HEK293 (cell line): Measurements from ENCODE around the gene FIG4.
"Not testable (repeated sequence)": the region's sequence is repeated elsewhere in the genome, so short reads cannot be mapped to it uniquely, and the experiment has no call there.

Experiments used
- CTCF ChIA-PET: fragments of 350-600 bp; formaldehyde crosslinking; extraction: SDS; loops from one replicate; lab custom pipeline; 2021; ENCODE audit warnings: antibody characterized with exemption; lab: Yijun Ruan, JAX
- POLR2A ChIA-PET: fragments of 300-600 bp; formaldehyde crosslinking; extraction: SDS; loops from one replicate; lab custom pipeline; 2020; ENCODE audit warnings: antibody characterized with exemption, inconsistent platforms; lab: Yijun Ruan, JAX
- H3K27ac ChIP-seq: fragments of 200-500 bp; sonication (Bioruptor generic); 2 replicates; pipeline ENCODE4 v1.5.1; 2014; ENCODE audit warnings: low read depth, low read length, control low read depth, inconsistent platforms; ENCODE audit errors: extremely low read depth
- H3K36me3 ChIP-seq, 2 experiments: fragments of 200-500 bp in 1 of 2; sonication (Bioruptor generic) in 1 of 2; 1 replicate in 1 of 2; 2 replicates in 1 of 2; pipeline ENCODE4 v1.5.1; 2014 to 2017; ENCODE audit warnings: inconsistent platforms in 2 of 2, low read length in 2 of 2; ENCODE audit not compliant: control insufficient read depth in 2 of 2, insufficient read depth in 1 of 2
- H3K4me1 ChIP-seq: fragments of 200-500 bp; sonication (Bioruptor generic); 2 replicates; pipeline ENCODE4 v1.5.1; 2014; ENCODE audit warnings: mild to moderate bottlenecking, low read length, inconsistent platforms; ENCODE audit not compliant: control insufficient read depth, insufficient read depth
- H3K4me3 ChIP-seq: 2 replicates; pipeline ENCODE4 v1.5.1; 2011; ENCODE audit warnings: low read depth, mild to moderate bottlenecking, control low read depth, low read length, moderate library complexity
- H3K9me3 ChIP-seq: fragments of 200-500 bp; sonication (Bioruptor generic); 2 replicates; pipeline ENCODE4 v1.5.1; 2014; ENCODE audit warnings: low read depth, low read length, inconsistent platforms; ENCODE audit not compliant: control insufficient read depth, insufficient read depth
- KLF7 ChIP-seq: fragments of 450-650 bp; formaldehyde crosslinking; IDR thresholded peaks from 2 replicates; pipeline ENCODE4 v1.5.1; 2016; ENCODE audit warnings: missing biosample characterization, missing genetic modification characterization, borderline replicate concordance
- MEIS1 ChIP-seq: sonication (generic); formaldehyde crosslinking; IDR thresholded peaks from 2 replicates; pipeline ENCODE4 v1.8.1; 2022; ENCODE audit warnings: missing genetic modification reagents, mild to moderate bottlenecking, borderline replicate concordance
- SETDB1 ChIP-seq: IDR thresholded peaks from one replicate; pipeline ENCODE4 v1.6.1; 2017; ENCODE audit warnings: mild to moderate bottlenecking, low read length, moderate library complexity, mixed read lengths; ENCODE audit not compliant: insufficient read length
- ZBTB48 ChIP-seq: fragments of 450-650 bp; formaldehyde crosslinking; IDR thresholded peaks from 2 replicates; pipeline ENCODE4 v1.5.1; 2016; ENCODE audit warnings: missing biosample characterization, missing genetic modification characterization
- ZIC2 ChIP-seq: fragments of 450-650 bp; formaldehyde crosslinking; IDR thresholded peaks from 2 replicates; pipeline ENCODE4 v1.5.1; 2016; ENCODE audit warnings: missing biosample characterization, missing genetic modification characterization
- ZNF112 ChIP-seq: fragments of 450-650 bp; formaldehyde crosslinking; IDR thresholded peaks from 2 replicates; pipeline ENCODE4 v1.5.0; 2017; ENCODE audit warnings: missing biosample characterization, missing genetic modification characterization
- ZNF2 ChIP-seq: fragments of 450-650 bp; formaldehyde crosslinking; IDR thresholded peaks from 2 replicates; pipeline ENCODE4 v1.5.1; 2016; ENCODE audit warnings: missing biosample characterization, missing genetic modification characterization
- ZNF544 ChIP-seq: fragments of 450-650 bp; formaldehyde crosslinking; IDR thresholded peaks from 2 replicates; pipeline ENCODE4 v1.5.0; 2017; ENCODE audit warnings: missing biosample characterization, missing genetic modification characterization
- ZNF549 ChIP-seq: fragments of 450-650 bp; IDR thresholded peaks from 2 replicates; pipeline ENCODE4 v1.5.1; 2018; ENCODE audit warnings: missing biosample characterization, missing genetic modification characterization, mild to moderate bottlenecking, inconsistent platforms, moderate library complexity
- ZNF560 ChIP-seq: fragments of 450-650 bp; formaldehyde crosslinking; IDR thresholded peaks from 2 replicates; pipeline ENCODE4 v1.5.1; 2017; ENCODE audit warnings: missing biosample characterization, missing genetic modification characterization, borderline replicate concordance
- ZNF707 ChIP-seq: fragments of 450-650 bp; formaldehyde crosslinking; IDR thresholded peaks from 2 replicates; pipeline ENCODE4 v1.5.1; 2016; ENCODE audit warnings: missing biosample characterization, missing genetic modification characterization
- TF ChIP-seq, protein P1 (sequence below): fragments of 450-650 bp; formaldehyde crosslinking; IDR thresholded peaks from 2 replicates; pipeline ENCODE4 v1.5.1; 2017; ENCODE audit warnings: missing biosample characterization, mild to moderate bottlenecking, missing genetic modification characterization, moderate library complexity
- TF ChIP-seq, protein P2 (sequence below): fragments of 450-650 bp; formaldehyde crosslinking; IDR thresholded peaks from 2 replicates; pipeline ENCODE4 v1.5.1; 2016; ENCODE audit warnings: missing biosample characterization, missing genetic modification characterization
- TF ChIP-seq, protein P3 (sequence below): fragments of 450-650 bp; formaldehyde crosslinking; IDR thresholded peaks from 2 replicates; pipeline ENCODE4 v1.5.1; 2016; ENCODE audit warnings: missing biosample characterization, missing genetic modification characterization
- TF ChIP-seq, protein P4 (sequence below): fragments of 450-650 bp; formaldehyde crosslinking; IDR thresholded peaks from 2 replicates; pipeline ENCODE4 v1.5.1; 2016; ENCODE audit warnings: missing biosample characterization, missing genetic modification characterization, low read depth

Gene FIG4

DNA sequence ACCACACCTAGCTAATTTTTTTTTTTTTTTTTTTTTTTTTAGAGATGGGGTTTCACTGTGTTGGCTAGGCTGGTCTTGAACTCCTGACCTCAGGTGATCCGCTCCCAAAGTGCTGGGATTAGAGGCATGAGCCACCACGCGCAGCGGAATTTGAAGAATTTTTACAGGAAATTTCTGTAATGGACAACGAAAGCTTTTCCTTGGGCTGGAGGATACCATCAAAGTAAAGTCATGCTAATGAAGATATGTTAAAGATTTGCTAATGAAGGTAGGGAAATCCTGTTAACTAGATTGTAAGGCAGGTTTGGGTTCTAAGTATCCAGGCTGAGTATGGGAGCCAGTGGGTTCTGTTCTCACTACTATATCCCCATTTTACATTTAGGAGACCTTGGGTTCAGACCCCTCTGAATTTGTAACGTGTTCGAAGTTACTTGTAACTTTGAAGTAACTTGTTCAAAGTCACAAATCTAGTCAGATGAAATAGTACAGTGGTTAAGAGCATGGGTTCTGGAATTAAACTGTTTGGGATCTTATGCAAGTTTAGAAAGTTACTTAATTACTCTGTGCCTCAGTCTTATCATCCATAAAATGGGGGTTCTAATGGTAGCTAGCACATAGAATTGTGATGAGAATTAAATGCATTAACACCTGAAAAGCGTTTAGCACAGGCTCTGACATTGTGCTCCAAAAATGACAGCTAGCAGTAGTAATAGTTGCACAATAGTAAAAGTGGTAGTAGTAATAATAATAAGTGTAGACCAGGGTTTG is 163.6 kb downstream of the FIG4 start (continued):
- TF ChIP-seq, protein P1, sequence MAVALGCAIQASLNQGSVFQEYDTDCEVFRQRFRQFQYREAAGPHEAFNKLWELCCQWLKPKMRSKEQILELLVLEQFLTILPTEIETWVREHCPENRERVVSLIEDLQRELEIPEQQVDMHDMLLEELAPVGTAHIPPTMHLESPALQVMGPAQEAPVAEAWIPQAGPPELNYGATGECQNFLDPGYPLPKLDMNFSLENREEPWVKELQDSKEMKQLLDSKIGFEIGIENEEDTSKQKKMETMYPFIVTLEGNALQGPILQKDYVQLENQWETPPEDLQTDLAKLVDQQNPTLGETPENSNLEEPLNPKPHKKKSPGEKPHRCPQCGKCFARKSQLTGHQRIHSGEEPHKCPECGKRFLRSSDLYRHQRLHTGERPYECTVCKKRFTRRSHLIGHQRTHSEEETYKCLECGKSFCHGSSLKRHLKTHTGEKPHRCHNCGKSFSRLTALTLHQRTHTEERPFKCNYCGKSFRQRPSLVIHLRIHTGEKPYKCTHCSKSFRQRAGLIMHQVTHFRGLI = no peak
- TF ChIP-seq ZNF560 (tag by site-specific recombination) = no peak

DNA sequence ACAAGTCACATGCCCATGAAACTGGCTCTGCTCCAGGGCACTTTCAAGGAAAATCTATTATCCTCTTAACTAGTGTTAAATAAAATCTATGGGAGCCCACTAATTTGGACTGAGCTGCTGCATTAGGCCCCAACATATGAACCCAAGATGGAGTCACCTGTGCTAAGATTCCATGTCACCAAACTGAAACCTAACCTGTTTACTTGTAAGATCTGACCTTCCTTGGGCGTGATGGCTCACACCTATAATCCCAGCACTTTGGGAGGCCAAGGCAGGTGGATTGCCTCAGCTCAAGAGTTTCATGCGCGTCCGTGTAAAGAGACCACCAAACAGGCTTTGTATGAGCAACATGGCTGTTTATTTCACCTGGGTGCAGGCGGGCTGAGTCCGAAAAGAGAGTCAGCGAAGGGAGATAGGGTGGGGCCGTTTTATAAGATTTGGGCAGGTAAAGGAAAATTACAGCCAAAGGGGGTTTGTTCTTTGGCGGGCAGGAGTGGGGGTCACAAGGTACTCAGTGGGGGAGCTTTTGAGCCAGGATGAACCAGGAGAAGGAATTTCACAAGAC is 164.5 kb downstream of the FIG4 start:
- H3K27ac ChIP-seq, H3K36me3 ChIP-seq, H3K4me3 ChIP-seq, H3K4me1 ChIP-seq, H3K9me3 ChIP-seq, POLR2A ChIA-PET: not testable (repeated sequence)
- CTCF ChIA-PET = interaction anchor here (0.5 to 1.2 kb wide), 3 partner anchors 10 to 667 kb away, joined by 3 to 4 read pairs (median 3); no protein-coding TSS in a partner anchor

DNA sequence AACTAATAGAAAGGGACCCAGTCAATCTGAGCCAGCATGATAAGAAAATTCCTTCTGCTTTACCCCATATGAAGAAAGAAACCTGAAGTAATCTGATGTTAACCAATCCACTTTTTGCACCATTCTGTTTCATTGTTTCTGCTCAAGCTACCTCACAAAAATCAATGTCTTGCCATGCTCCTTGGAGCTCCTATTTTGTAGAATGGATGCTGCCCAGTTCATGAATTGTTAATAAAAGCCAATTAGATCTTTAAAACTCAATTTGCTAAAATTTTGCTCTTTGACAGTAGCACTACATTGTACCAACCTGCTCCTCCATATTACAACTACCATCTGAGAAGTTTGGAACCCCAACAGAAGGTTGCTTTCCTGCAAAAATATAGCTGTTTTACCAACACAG is 170.8 kb downstream of the FIG4 start:
- Histone ChIP-seq H3K4me1 (no peaks in the 10 kb centered on the region), H3K4me3 (no peak overlapping the region), H3K36me3 (no peaks in the 10 kb centered on the region), H3K9me3 (no peaks in the 10 kb centered on the region), H3K27ac (no peak overlapping the region)
- ChIA-PET CTCF (no interaction called here), POLR2A (interaction anchor here (0.6 kb wide), 1 partner anchor 262 kb away, joined by 3 read pairs; no protein-coding TSS in a partner anchor)
- peak; percentile 99 for TF ChIP-seq ZNF549 (tag by site-specific recombination)
- no peak for TF ChIP-seq KLF7

DNA sequence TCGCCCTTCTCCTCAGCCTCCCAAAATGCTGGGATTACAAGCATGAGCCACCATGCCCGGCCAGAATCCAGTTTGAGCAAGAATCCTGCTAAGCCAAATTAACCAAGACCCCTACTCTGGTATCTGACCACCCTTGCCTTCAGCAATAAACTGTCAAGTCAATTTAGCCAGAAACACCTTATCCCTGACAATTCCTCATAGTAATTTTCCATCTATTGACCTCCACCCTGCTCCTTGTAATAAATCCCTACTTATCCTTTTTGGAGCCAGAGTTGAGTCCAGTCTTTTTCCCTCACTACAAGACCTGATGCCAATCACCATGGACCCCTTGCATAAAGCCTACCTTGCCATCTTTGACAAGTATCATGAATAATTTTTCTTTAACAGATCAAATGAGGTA is 173.0 kb downstream of the FIG4 start:
- no peaks in the 10 kb centered on the region for H3K36me3 ChIP-seq
- H3K27ac ChIP-seq = no peak overlapping the region
- no peaks in the 10 kb centered on the region for H3K9me3 ChIP-seq
- no peaks in the 10 kb centered on the region for H3K4me1 ChIP-seq
- TF ChIP-seq, protein P2, sequence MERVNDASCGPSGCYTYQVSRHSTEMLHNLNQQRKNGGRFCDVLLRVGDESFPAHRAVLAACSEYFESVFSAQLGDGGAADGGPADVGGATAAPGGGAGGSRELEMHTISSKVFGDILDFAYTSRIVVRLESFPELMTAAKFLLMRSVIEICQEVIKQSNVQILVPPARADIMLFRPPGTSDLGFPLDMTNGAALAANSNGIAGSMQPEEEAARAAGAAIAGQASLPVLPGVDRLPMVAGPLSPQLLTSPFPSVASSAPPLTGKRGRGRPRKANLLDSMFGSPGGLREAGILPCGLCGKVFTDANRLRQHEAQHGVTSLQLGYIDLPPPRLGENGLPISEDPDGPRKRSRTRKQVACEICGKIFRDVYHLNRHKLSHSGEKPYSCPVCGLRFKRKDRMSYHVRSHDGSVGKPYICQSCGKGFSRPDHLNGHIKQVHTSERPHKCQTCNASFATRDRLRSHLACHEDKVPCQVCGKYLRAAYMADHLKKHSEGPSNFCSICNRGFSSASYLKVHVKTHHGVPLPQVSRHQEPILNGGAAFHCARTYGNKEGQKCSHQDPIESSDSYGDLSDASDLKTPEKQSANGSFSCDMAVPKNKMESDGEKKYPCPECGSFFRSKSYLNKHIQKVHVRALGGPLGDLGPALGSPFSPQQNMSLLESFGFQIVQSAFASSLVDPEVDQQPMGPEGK (tag by site-specific recombination) = no peak
- TF ChIP-seq ZIC2 (no peak), SETDB1 (no peak), ZNF707 (tag by site-specific recombination) (peak; percentile 79)
- H3K4me3 ChIP-seq = no peak overlapping the region
- ChIA-PET CTCF (interaction anchor here (0.7 kb wide), 1 partner anchor 435 kb away, joined by 3 read pairs; no protein-coding TSS in a partner anchor), POLR2A (no interaction called here)

DNA sequence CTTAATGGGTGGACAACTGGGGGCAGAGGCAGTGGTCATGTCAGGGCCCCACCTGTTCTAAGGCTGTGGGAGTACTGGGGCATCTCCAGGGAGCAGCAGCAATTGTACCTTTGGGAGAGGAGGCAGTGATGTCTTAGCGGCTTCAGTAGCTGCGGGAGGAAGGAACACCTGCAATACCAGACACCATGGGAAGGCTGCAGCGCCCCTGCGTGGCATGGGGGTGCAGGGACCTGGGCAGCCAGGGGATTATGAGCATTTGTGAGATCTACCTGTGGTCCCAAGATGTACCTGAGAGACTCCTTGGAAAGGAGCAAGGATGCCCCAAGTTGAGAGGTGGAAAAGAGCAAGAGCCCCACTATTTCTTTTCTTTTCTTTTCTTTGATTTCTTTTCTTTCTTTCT is 174.9 kb downstream of the FIG4 start:
- no peaks in the 10 kb centered on the region for H3K9me3 ChIP-seq
- no peak for TF ChIP-seq ZNF2 (tag by site-specific recombination)
- TF ChIP-seq, protein P3, sequence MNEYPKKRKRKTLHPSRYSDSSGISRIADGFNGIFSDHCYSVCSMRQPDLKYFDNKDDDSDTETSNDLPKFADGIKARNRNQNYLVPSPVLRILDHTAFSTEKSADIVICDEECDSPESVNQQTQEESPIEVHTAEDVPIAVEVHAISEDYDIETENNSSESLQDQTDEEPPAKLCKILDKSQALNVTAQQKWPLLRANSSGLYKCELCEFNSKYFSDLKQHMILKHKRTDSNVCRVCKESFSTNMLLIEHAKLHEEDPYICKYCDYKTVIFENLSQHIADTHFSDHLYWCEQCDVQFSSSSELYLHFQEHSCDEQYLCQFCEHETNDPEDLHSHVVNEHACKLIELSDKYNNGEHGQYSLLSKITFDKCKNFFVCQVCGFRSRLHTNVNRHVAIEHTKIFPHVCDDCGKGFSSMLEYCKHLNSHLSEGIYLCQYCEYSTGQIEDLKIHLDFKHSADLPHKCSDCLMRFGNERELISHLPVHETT = no peak
- TF ChIP-seq, protein P4, sequence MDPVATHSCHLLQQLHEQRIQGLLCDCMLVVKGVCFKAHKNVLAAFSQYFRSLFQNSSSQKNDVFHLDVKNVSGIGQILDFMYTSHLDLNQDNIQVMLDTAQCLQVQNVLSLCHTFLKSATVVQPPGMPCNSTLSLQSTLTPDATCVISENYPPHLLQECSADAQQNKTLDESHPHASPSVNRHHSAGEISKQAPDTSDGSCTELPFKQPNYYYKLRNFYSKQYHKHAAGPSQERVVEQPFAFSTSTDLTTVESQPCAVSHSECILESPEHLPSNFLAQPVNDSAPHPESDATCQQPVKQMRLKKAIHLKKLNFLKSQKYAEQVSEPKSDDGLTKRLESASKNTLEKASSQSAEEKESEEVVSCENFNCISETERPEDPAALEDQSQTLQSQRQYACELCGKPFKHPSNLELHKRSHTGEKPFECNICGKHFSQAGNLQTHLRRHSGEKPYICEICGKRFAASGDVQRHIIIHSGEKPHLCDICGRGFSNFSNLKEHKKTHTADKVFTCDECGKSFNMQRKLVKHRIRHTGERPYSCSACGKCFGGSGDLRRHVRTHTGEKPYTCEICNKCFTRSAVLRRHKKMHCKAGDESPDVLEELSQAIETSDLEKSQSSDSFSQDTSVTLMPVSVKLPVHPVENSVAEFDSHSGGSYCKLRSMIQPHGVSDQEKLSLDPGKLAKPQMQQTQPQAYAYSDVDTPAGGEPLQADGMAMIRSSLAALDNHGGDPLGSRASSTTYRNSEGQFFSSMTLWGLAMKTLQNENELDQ = no peak
- no peak for TF ChIP-seq ZNF544 (tag by site-specific recombination)
- no peak for TF ChIP-seq ZBTB48 (tag by site-specific recombination)
- no peak for TF ChIP-seq ZNF112 (tag by site-specific recombination)
- no peak for TF ChIP-seq MEIS1 (CRISPR knock-in tag)
- ChIA-PET CTCF (interaction anchor here (0.6 to 0.9 kb wide), 3 partner anchors 11 to 388 kb away, joined by 3 read pairs; no protein-coding TSS in a partner anchor), POLR2A (no interaction called here)
- H3K4me3 ChIP-seq = no peak overlapping the region
- no peaks in the 10 kb centered on the region for H3K4me1 ChIP-seq
- H3K27ac ChIP-seq = no peak overlapping the region
- H3K36me3 ChIP-seq = no peaks in the 10 kb centered on the region
